ENCODE results near the gene KIAA1958. TPM values are rescaled to one million over a fixed set of nuclear protein-coding genes. Genes with fewer than 3 reads are reported as not detected.
"Not testable (repeated sequence)": the region's sequence is repeated elsewhere in the genome, so short reads cannot be mapped to it uniquely, and the experiment has no call there.

The KIAA1958 gene
- total and polyA plus RNA-seq, 10 donors = 0.39 to 11.9 (median 6.3) TPM

DNA sequence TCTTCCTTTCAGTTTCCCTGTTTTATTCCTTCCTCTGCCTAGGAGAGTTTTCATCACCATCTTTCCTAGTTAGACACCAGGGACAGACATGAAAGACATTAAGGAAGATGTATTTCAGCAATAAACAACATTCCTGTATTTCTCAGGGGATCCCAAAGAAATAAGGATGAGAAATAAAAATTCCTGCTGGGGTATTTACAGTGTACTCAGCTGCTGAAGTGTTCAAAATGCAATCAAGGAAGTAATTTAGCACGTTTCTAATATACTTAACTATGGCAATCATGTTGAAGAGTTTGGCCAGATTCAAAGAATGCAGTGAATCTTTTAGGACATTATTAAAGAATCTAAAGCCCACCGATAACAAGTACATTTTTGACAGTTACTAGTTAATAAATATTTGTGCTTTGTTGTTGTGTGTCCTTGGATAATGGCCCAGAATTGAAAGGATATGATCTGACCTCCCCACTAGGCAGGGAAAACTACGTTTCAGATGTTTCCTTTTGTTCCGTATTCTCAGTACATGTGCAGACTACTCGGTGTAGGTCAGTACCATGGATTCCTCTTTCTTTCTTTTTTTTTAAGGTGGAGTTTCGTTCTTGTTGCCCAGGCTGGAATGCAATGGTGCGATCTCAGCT lies 184.5 kb downstream of the KIAA1958 start:
- Histone ChIP-seq H3K4me1 (no peaks in the 10 kb centered on the region), H3K27me3 (replicated peaks in 1 of 7) (no peaks in the 10 kb centered on the region), H3K4me3 (no peak overlapping the region), H3K36me3 (no peaks in the 10 kb centered on the region), H3K27ac (no peak overlapping the region), H3K9me3 (no peaks in the 10 kb centered on the region)
- WGBS, 5 donors = 58 to 82% (median 65%) methylated on average over 7 of the region's 7 CpGs
- TF ChIP-seq CTCF (IDR thresholded peaks at IDR 0.05 in 8 of 11, conservative IDR thresholded peaks at IDR 0.05 in 3 of 11) = no peak
- TF ChIP-seq POLR2A (IDR thresholded peaks at IDR 0.05) = no peak
- no peak for TF ChIP-seq POLR2AphosphoS5 (IDR thresholded peaks at IDR 0.05)
- no peak for DNase-seq
- intact Hi-C loops (cut with DNase I; ENCODE audit: low total_unique reads) = no loop called here

GRCh38 chr9:112673221-112673620 lies 186.6 kb downstream of the KIAA1958 start:
- intact Hi-C loops (cut with DNase I; ENCODE audit: low total_unique reads); H3K4me3 ChIP-seq; DNase-seq; H3K36me3 ChIP-seq; H3K27ac ChIP-seq; H3K27me3 ChIP-seq (replicated peaks in 1 of 7); H3K4me1 ChIP-seq: not testable (repeated sequence)
- WGBS, 5 donors = 92 to 97% (median 95%) methylated on average over 4 of the region's 4 CpGs
- peaks cover 0 to 18% (median 16%) of the 10 kb centered on the region in 8 donors for H3K9me3 ChIP-seq

GRCh38 chr9:112677040-112677439 lies 190.4 kb downstream of the KIAA1958 start:
- no peaks in the 10 kb centered on the region for H3K27me3 ChIP-seq (replicated peaks in 1 of 7)
- DNase-seq = no peak
- H3K9me3 ChIP-seq = peaks cover 0 to 26% (median 25%) of the 10 kb centered on the region in 8 donors
- intact Hi-C loops (cut with DNase I; ENCODE audit: low total_unique reads) = no loop called here
- H3K27ac ChIP-seq = no peak overlapping the region
- H3K36me3 ChIP-seq = no peaks in the 10 kb centered on the region
- no peak for TF ChIP-seq POLR2A (IDR thresholded peaks at IDR 0.05)
- no peak for TF ChIP-seq POLR2AphosphoS5 (IDR thresholded peaks at IDR 0.05)
- TF ChIP-seq CTCF (IDR thresholded peaks at IDR 0.05 in 8 of 11, conservative IDR thresholded peaks at IDR 0.05 in 3 of 11) = no peak
- no peak overlapping the region for H3K4me3 ChIP-seq
- H3K4me1 ChIP-seq = no peaks in the 10 kb centered on the region

GRCh38 chr9:112680731-112681402 lies 194.2 kb downstream of the KIAA1958 start:
- 87 to 90% (median 88%) methylated on average over 6 of the region's 6 CpGs for whole genome bisulfite sequencing, 5 donors
- no peaks in the 10 kb centered on the region for H3K27me3 ChIP-seq (replicated peaks in 1 of 7)
- peaks cover 0 to 26% (median 25%) of the 10 kb centered on the region in 8 donors for H3K9me3 ChIP-seq
- DNase-seq = no peak
- TF ChIP-seq CTCF (IDR thresholded peaks at IDR 0.05 in 8 of 11, conservative IDR thresholded peaks at IDR 0.05 in 3 of 11) = no peak
- no peak for TF ChIP-seq POLR2A (IDR thresholded peaks at IDR 0.05)
- no peak for TF ChIP-seq POLR2AphosphoS5 (IDR thresholded peaks at IDR 0.05)
- no peaks in the 10 kb centered on the region for H3K4me1 ChIP-seq
- H3K36me3 ChIP-seq = peaks cover 0 to 15% (median 6%) of the 10 kb centered on the region in 6 donors
- H3K4me3 ChIP-seq = no peak overlapping the region
- intact Hi-C loops (cut with DNase I; ENCODE audit: low total_unique reads) = no loop called here
- H3K27ac ChIP-seq = no peak overlapping the region
